Chondrocyte (in vitro differentiated cells): ENCODE measurements around the gene KRTAP10-7. TPM values are rescaled to one million over a fixed set of nuclear protein-coding genes. Genes with fewer than 3 reads are reported as not detected.
"Not testable (repeated sequence)": the region's sequence is repeated elsewhere in the genome, so short reads cannot be mapped to it uniquely, and the experiment has no call there.

Source experiments
- DNase-seq: peaks from one replicate; pipeline ENCODE4 v3.0.0; 2021; ENCODE audit warnings: mixed read lengths, low spot score
- H3K27ac Mint-ChIP-seq: one replicate; pipeline ENCODE4 v1.8.0; 2021; ENCODE audit warnings: mild to moderate bottlenecking, moderate library complexity, mixed read lengths; ENCODE audit not compliant: unreplicated experiment
- H3K27me3 Mint-ChIP-seq: 2 replicates; pipeline ENCODE4 v1.8.0; 2021; ENCODE audit warnings: low read depth, mixed read lengths
- H3K36me3 Mint-ChIP-seq: 2 replicates; pipeline ENCODE4 v1.8.0; 2021; ENCODE audit warnings: low read depth, mixed read lengths
- H3K4me1 Mint-ChIP-seq: 2 replicates; pipeline ENCODE4 v1.8.0; 2021; ENCODE audit warnings: low read depth, mild to moderate bottlenecking, mixed read lengths
- H3K4me3 Mint-ChIP-seq: one replicate; pipeline ENCODE4 v1.8.0; 2021; ENCODE audit warnings: mild to moderate bottlenecking, moderate library complexity, mixed read lengths; ENCODE audit not compliant: unreplicated experiment
- H3K9me3 Mint-ChIP-seq: 2 replicates; pipeline ENCODE4 v1.8.0; 2021; ENCODE audit warnings: low read depth, mixed read lengths
- total RNA-seq: library from RNA; stranded (reverse); gene quantifications from 3 replicates; pipeline ENCODE4 v1.2.1, GENCODE V29; 2021
- TF ChIP-seq, protein P1 (sequence below): fragments of 200-600 bp; sonication (generic); IDR thresholded peaks from 2 replicates; pipeline ENCODE4 v1.5.0; 2021; ENCODE audit warnings: antibody characterized with exemption, mild to moderate bottlenecking, moderate library complexity

Gene KRTAP10-7
- total RNA-seq, 1 donor from 2014 or later, result not detected

DNA sequence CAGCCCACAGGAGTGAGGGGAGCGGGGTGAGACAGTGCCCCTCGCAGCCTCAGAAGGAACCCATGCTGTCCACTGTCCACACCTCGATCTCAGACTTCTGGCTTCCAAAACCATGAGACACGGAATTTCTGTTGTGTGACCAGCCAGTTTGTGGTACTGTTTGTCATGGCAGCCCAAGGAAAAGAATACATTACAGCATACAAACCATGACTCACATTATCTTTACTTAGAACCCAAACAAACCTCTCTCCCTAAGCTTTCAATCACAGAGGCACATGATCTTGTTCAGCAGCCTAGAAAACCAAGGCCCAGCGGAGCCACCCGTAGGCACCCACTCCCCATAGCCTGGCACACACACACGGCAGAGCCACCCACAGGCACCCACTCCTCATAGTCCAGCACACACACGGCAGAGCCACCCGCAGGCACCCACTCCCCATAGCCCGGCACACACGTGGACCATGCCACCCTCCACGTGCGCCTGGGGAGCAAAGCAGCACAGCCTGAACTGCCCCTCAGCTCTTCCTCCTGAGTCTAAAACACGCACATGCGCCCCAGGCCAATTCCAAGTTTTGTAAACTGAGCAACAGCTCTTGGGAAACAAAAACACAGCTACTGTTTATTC lies 27.3 kb upstream of the KRTAP10-7 start:
- H3K27ac Mint-ChIP-seq, result peak overlapping the region; percentile 55
- peaks cover 6% of the 10 kb centered on the region for H3K36me3 Mint-ChIP-seq
- peaks cover 31% of the 10 kb centered on the region for H3K9me3 Mint-ChIP-seq
- peak; percentile 47 for DNase-seq
- H3K4me1 Mint-ChIP-seq, result peaks cover 6% of the 10 kb centered on the region
- no peak overlapping the region for H3K4me3 Mint-ChIP-seq
- TF ChIP-seq, protein P1, sequence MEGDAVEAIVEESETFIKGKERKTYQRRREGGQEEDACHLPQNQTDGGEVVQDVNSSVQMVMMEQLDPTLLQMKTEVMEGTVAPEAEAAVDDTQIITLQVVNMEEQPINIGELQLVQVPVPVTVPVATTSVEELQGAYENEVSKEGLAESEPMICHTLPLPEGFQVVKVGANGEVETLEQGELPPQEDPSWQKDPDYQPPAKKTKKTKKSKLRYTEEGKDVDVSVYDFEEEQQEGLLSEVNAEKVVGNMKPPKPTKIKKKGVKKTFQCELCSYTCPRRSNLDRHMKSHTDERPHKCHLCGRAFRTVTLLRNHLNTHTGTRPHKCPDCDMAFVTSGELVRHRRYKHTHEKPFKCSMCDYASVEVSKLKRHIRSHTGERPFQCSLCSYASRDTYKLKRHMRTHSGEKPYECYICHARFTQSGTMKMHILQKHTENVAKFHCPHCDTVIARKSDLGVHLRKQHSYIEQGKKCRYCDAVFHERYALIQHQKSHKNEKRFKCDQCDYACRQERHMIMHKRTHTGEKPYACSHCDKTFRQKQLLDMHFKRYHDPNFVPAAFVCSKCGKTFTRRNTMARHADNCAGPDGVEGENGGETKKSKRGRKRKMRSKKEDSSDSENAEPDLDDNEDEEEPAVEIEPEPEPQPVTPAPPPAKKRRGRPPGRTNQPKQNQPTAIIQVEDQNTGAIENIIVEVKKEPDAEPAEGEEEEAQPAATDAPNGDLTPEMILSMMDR, result no peak
- H3K27me3 Mint-ChIP-seq, result peaks cover 17% of the 10 kb centered on the region

GRCh38 chr21:44573630-44574456 lies 26.6 kb upstream of the KRTAP10-7 start, which contains the start of gene KRTAP10-4:
KRTAP10-4 (plus strand) TSS chr21:44573729; CDS start chr21:44573759, 30 bp downstream.
- H3K36me3 Mint-ChIP-seq, H3K4me1 Mint-ChIP-seq, H3K4me3 Mint-ChIP-seq: not testable (repeated sequence)
- peak within 1 kb of the TSS; percentile 55 for H3K27ac Mint-ChIP-seq
- peak; percentile 77 for DNase-seq
- H3K27me3 Mint-ChIP-seq, result peaks cover 15% of the 10 kb centered on the region
- H3K9me3 Mint-ChIP-seq, result peaks cover 33% of the 10 kb centered on the region

- H3K27me3 Mint-ChIP-seq, result peaks cover 16% of the 10 kb centered on the region
Observed at GRCh38 chr21:44574457-44575306, 25.7 kb upstream of the KRTAP10-7 start.

GRCh38 chr21:44575307-44576024 lies 24.9 kb upstream of the KRTAP10-7 start:
- peaks cover 18% of the 10 kb centered on the region for H3K27me3 Mint-ChIP-seq
- no peak overlapping the region for H3K4me3 Mint-ChIP-seq
- peak; percentile 63 for DNase-seq
- TF ChIP-seq, protein P1, result no peak
- peaks cover 6% of the 10 kb centered on the region for H3K4me1 Mint-ChIP-seq
- H3K9me3 Mint-ChIP-seq, result peaks cover 32% of the 10 kb centered on the region
- peaks cover 9% of the 10 kb centered on the region for H3K36me3 Mint-ChIP-seq
- no peak overlapping the region for H3K27ac Mint-ChIP-seq

More at GRCh38 chr21:44574457-44575306, 25.7 kb upstream of the KRTAP10-7 start:
- Mint-ChIP-seq H3K9me3 (peaks cover 33% of the 10 kb centered on the region), H3K36me3 (peaks cover 7% of the 10 kb centered on the region), H3K4me1 (peaks cover 6% of the 10 kb centered on the region), H3K4me3 (no peak overlapping the region), H3K27ac (no peak overlapping the region)
- peak; percentile 68 for DNase-seq
- TF ChIP-seq, protein P1, result no peak

GRCh38 chr21:44576025-44576420 lies 24.4 kb upstream of the KRTAP10-7 start:
- Mint-ChIP-seq H3K9me3 (peaks cover 28% of the 10 kb centered on the region), H3K27me3 (peaks cover 21% of the 10 kb centered on the region), H3K27ac (no peak overlapping the region), H3K4me3 (no peak overlapping the region), H3K36me3 (peaks cover 10% of the 10 kb centered on the region), H3K4me1 (peaks cover 6% of the 10 kb centered on the region)
- TF ChIP-seq, protein P1, result no peak
- DNase-seq, result no peak
